Measurements from ENCODE around the gene LY6G5B.
A peak's percentile ranks its signal among the peaks of the same experiment; 100 is the strongest.

The LY6G5B gene

DNA sequence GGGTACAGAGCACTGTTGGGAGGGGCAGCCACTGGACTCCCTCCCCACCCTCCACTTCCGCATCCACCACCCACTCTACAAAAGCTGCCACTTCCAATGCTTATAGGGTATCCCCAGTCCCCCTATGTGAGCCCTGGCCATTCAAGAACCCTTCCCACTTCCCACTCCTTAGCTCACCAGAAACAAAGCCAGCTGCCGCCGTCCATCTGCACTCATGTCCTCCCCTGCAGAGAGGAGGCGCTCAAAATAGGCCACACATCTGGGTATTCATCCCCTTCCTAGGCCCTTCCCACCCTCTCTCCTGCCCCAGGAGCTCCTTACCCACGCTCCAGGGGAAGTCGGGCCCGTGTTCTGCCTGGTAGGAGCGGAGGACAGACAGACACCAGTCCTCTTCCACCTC, 17.5 kb downstream of the LY6G5B start:
- peaks cover 5% of the 10 kb centered on the region; the same call in 1 of the 2 replicates for H3K4me1 ChIP-seq (ENCODE audit: low read length)
- H3K9ac ChIP-seq (ENCODE audit: low read length): no peak overlapping the region
- peaks cover 2% of the 10 kb centered on the region for H3K36me3 ChIP-seq (replicated peaks; ENCODE audit: low read depth, low read length)
- H3K9me3 ChIP-seq (ENCODE audit: insufficient read depth, low read length): no peaks in the 10 kb centered on the region
- H3K79me2 ChIP-seq (ENCODE audit: low read length): no peaks in the 10 kb centered on the region
- H4K20me1 ChIP-seq (ENCODE audit: insufficient read depth, low read length): no peaks in the 10 kb centered on the region
- no peak for TF ChIP-seq EZH2phosphoT487 (IDR thresholded peaks at IDR 0.05; ENCODE audit: low read depth)
- TF ChIP-seq, protein P1, sequence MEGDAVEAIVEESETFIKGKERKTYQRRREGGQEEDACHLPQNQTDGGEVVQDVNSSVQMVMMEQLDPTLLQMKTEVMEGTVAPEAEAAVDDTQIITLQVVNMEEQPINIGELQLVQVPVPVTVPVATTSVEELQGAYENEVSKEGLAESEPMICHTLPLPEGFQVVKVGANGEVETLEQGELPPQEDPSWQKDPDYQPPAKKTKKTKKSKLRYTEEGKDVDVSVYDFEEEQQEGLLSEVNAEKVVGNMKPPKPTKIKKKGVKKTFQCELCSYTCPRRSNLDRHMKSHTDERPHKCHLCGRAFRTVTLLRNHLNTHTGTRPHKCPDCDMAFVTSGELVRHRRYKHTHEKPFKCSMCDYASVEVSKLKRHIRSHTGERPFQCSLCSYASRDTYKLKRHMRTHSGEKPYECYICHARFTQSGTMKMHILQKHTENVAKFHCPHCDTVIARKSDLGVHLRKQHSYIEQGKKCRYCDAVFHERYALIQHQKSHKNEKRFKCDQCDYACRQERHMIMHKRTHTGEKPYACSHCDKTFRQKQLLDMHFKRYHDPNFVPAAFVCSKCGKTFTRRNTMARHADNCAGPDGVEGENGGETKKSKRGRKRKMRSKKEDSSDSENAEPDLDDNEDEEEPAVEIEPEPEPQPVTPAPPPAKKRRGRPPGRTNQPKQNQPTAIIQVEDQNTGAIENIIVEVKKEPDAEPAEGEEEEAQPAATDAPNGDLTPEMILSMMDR (IDR thresholded peaks at IDR 0.05; ENCODE audit: low read depth, low read length): no peak
- no peak overlapping the region for H3K4me2 ChIP-seq (ENCODE audit: low read length)
- no peak overlapping the region for H3K4me3 ChIP-seq (ENCODE audit: low read length)
- H3K27me3 ChIP-seq (ENCODE audit: low read depth, low read length): no peaks in the 10 kb centered on the region
- H2AFZ ChIP-seq (ENCODE audit: low read depth, low read length): no peak overlapping the region
- H3K27ac ChIP-seq (ENCODE audit: low read length): no peak overlapping the region

DNA sequence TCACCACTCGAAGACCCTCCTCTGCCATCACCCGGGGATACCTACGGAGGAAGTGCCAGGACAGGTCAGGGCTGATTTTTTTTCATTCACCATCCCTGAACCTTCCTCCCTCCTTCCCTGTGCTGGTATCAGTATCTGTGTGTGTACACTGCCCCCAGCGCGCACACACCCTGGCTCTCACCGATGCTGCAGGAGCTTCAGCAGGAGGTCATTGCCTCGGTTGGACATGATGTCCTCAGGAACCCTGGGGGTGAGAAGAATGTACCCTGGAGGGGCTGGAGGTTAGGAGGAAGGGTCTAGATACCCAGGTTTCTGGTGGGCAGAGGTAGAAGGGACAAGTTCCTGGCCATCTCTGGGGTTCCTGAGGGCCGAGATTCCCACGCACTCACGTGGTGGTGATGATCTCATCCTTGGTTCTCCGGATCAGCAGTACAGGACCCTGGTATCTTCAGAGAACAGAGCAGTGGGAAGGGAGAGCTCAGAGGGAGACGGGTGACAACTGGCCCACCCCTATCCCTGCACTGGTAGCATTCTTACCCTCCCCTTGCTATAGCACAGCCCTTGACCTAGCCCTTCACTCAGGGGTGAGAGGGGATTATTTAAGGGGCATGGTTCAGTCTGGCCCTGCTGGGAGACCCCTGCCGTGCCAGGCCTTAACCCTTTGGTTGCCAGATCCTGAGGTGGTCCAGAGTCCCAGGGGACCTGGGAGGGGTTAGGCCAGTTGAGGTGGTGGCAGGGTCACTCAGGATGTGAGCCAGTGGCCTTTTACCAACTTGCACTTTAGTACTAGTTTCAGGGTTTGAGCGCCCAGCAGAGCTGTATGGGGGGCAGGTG, 18.3 kb downstream of the LY6G5B start:
- Histone ChIP-seq H3K4me1 (ENCODE audit: low read length) (peaks cover 5% of the 10 kb centered on the region; the same call in 1 of the 2 replicates), H3K79me2 (ENCODE audit: low read length) (no peaks in the 10 kb centered on the region), H3K4me2 (ENCODE audit: low read length) (no peak overlapping the region), H3K27me3 (ENCODE audit: low read depth, low read length) (no peaks in the 10 kb centered on the region), H2AFZ (ENCODE audit: low read depth, low read length) (no peak overlapping the region), H3K4me3 (ENCODE audit: low read length) (no peak overlapping the region), H3K9ac (ENCODE audit: low read length) (no peak overlapping the region), H3K36me3 (replicated peaks; ENCODE audit: low read depth, low read length) (peaks cover 2% of the 10 kb centered on the region), H4K20me1 (ENCODE audit: insufficient read depth, low read length) (no peaks in the 10 kb centered on the region), H3K9me3 (ENCODE audit: insufficient read depth, low read length) (no peaks in the 10 kb centered on the region), H3K27ac (ENCODE audit: low read length) (no peak overlapping the region)
- TF ChIP-seq, protein P1 (IDR thresholded peaks at IDR 0.05; ENCODE audit: low read depth, low read length): no peak
- no peak for TF ChIP-seq EZH2phosphoT487 (IDR thresholded peaks at IDR 0.05; ENCODE audit: low read depth)

DNA sequence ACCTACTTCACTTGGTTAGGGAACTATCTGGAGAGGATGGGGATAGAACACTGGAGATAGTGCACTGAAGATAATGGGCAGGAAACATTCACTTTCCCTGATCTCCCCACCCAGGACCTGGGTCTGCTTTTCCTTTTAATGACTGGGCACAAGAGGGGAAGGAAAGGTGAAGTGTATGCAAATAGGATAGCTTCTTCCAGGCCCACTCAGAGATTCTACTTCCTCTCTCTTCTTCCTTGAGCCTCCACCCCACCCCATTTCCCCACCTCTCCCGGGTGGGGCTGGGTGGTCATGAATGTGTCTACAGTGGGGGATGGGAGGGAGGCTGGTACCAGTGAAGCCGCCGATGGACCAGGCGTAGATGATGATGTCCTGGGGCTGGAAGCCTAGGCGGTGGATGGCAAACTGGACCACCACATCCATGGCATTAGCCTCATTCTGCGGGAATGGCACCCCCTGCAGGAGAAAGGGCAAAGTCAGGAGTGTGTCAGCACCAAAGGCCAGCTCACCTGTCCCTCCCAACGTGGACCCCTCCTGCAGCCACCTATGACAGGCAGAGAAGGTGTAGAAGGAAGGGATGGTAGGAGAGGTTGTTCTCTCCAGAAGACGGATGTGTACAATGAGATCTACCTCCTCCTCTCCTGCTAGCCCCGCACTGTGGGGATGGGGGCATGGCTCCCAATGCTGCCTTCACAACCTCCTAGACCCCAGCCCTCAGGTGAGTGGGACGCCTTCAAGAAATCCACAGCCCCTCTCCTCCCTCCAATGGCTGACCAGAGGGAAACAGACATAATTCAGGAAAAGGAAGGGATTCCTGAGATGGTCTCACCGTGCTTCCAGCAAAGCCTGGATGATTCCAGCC, 19.7 kb downstream of the LY6G5B start:
- Histone ChIP-seq H3K79me2 (ENCODE audit: low read length) (no peaks in the 10 kb centered on the region), H3K9me3 (ENCODE audit: insufficient read depth, low read length) (no peaks in the 10 kb centered on the region), H3K36me3 (replicated peaks; ENCODE audit: low read depth, low read length) (peaks cover 2% of the 10 kb centered on the region), H3K4me2 (ENCODE audit: low read length) (no peak overlapping the region), H2AFZ (ENCODE audit: low read depth, low read length) (no peak overlapping the region), H3K4me1 (ENCODE audit: low read length) (peaks cover 5% of the 10 kb centered on the region; the same call in 1 of the 2 replicates), H4K20me1 (ENCODE audit: insufficient read depth, low read length) (no peaks in the 10 kb centered on the region), H3K9ac (ENCODE audit: low read length) (no peak overlapping the region), H3K4me3 (ENCODE audit: low read length) (no peak overlapping the region), H3K27me3 (ENCODE audit: low read depth, low read length) (no peaks in the 10 kb centered on the region), H3K27ac (ENCODE audit: low read length) (no peak overlapping the region)
- TF ChIP-seq EZH2phosphoT487 (IDR thresholded peaks at IDR 0.05; ENCODE audit: low read depth): no peak
- TF ChIP-seq, protein P1 (IDR thresholded peaks at IDR 0.05; ENCODE audit: low read depth, low read length): peak; percentile 25; the same call in 1 of the 2 replicates

All from OCI-LY3 (cell line).